ENCODE measurements around the gene EFHC1. TPM values are rescaled to one million over a fixed set of nuclear protein-coding genes. Genes with fewer than 3 reads are reported as not detected.

Gene EFHC1
- total RNA-seq, 1 donor from 2014 or later: 59.8 TPM

- H3K27me3 Mint-ChIP-seq (ENCODE audit: insufficient read depth, low read depth): peaks cover 2% of the 10 kb centered on the region
- H3K4me1 Mint-ChIP-seq: peaks cover 8% of the 10 kb centered on the region
- DNase-seq (ENCODE audit: low spot score): no peak
- Histone ChIP-seq H3K9ac (no peak overlapping the region), H2AFZ (replicated peaks) (no peak overlapping the region), H3K79me2 (ENCODE audit: low read depth) (no peaks in the 10 kb centered on the region), H4K20me1 (ENCODE audit: low read depth) (no peaks in the 10 kb centered on the region), H3K27me3 (no peaks in the 10 kb centered on the region), H3K36me3 (no peaks in the 10 kb centered on the region), H3F3A (ENCODE audit: low read depth) (no peaks in the 10 kb centered on the region), H3K4me1 (peaks cover 10% of the 10 kb centered on the region), H3K9me3 (ENCODE audit: low read depth) (no peaks in the 10 kb centered on the region), H3K4me2 (no peak overlapping the region), H3K27ac (no peak overlapping the region), H3K4me3 (no peak overlapping the region)
- H3K4me3 Mint-ChIP-seq: no peak overlapping the region
- H3K9me3 Mint-ChIP-seq: no peaks in the 10 kb centered on the region
- TF ChIP-seq CTCF (IDR thresholded peaks at IDR 0.05): no peak
- no peak overlapping the region for H3K27ac Mint-ChIP-seq
- peaks cover 5% of the 10 kb centered on the region for H3K36me3 Mint-ChIP-seq
Measured at GRCh38 chr6:52532457-52532856, 112.3 kb downstream of the EFHC1 start.

- TF ChIP-seq EZH2phosphoT487 (IDR thresholded peaks at IDR 0.05): no peak
- no peak for TF ChIP-seq CTCF (IDR thresholded peaks at IDR 0.05)
- TF ChIP-seq EZH2 (IDR thresholded peaks at IDR 0.05): no peak
- Mint-ChIP-seq H3K27ac (no peak overlapping the region), H3K27me3 (ENCODE audit: insufficient read depth, low read depth) (peaks cover 4% of the 10 kb centered on the region), H3K36me3 (peaks cover 5% of the 10 kb centered on the region), H3K9me3 (no peaks in the 10 kb centered on the region), H3K4me3 (no peak overlapping the region), H3K4me1 (peaks cover 12% of the 10 kb centered on the region)
- no peak overlapping the region for H3K9ac ChIP-seq
- no peak overlapping the region for H2AFZ ChIP-seq (replicated peaks)
- no peaks in the 10 kb centered on the region for H3K79me2 ChIP-seq (ENCODE audit: low read depth)
- DNase-seq (ENCODE audit: low spot score): no peak
- H3K4me2 ChIP-seq: no peak overlapping the region
- H3K36me3 ChIP-seq: no peaks in the 10 kb centered on the region
- H3K27me3 ChIP-seq: no peaks in the 10 kb centered on the region
- no peak overlapping the region for H3K27ac ChIP-seq
- H3K9me3 ChIP-seq (ENCODE audit: low read depth): no peaks in the 10 kb centered on the region
- H3K4me3 ChIP-seq: no peak overlapping the region
- H4K20me1 ChIP-seq (ENCODE audit: low read depth): no peaks in the 10 kb centered on the region
- H3K4me1 ChIP-seq: peaks cover 10% of the 10 kb centered on the region
- H3F3A ChIP-seq (ENCODE audit: low read depth): no peaks in the 10 kb centered on the region
Measured at GRCh38 chr6:52533491-52533890, 113.3 kb downstream of the EFHC1 start.

- H3K4me3 ChIP-seq: no peak overlapping the region
- H3K36me3 Mint-ChIP-seq: peaks cover 5% of the 10 kb centered on the region
- peaks cover 4% of the 10 kb centered on the region for H3K27me3 Mint-ChIP-seq (ENCODE audit: insufficient read depth, low read depth)
- no peak overlapping the region for H3K27ac ChIP-seq
- H3K27ac Mint-ChIP-seq: no peak overlapping the region
- H3K27me3 ChIP-seq: no peaks in the 10 kb centered on the region
- no peak overlapping the region for H3K9ac ChIP-seq
- peaks cover 12% of the 10 kb centered on the region for H3K4me1 Mint-ChIP-seq
- H3K9me3 ChIP-seq (ENCODE audit: low read depth): no peaks in the 10 kb centered on the region
- H3K36me3 ChIP-seq: no peaks in the 10 kb centered on the region
- no peak overlapping the region for H2AFZ ChIP-seq (replicated peaks)
- peaks cover 10% of the 10 kb centered on the region for H3K4me1 ChIP-seq
- H3K79me2 ChIP-seq (ENCODE audit: low read depth): no peaks in the 10 kb centered on the region
- TF ChIP-seq EZH2phosphoT487 (IDR thresholded peaks at IDR 0.05): no peak
- TF ChIP-seq EZH2 (IDR thresholded peaks at IDR 0.05): no peak
- no peak for TF ChIP-seq CTCF (IDR thresholded peaks at IDR 0.05)
- no peak overlapping the region for H3K4me2 ChIP-seq
- no peaks in the 10 kb centered on the region for H4K20me1 ChIP-seq (ENCODE audit: low read depth)
- no peaks in the 10 kb centered on the region for H3F3A ChIP-seq (ENCODE audit: low read depth)
- DNase-seq (ENCODE audit: low spot score): no peak
- no peak overlapping the region for H3K4me3 Mint-ChIP-seq
- no peaks in the 10 kb centered on the region for H3K9me3 Mint-ChIP-seq
Measured at GRCh38 chr6:52534363-52534762, 114.2 kb downstream of the EFHC1 start.

All from neural progenitor cell (in vitro differentiated cells).